ENCODE results near the gene RAB3B.

DNA sequence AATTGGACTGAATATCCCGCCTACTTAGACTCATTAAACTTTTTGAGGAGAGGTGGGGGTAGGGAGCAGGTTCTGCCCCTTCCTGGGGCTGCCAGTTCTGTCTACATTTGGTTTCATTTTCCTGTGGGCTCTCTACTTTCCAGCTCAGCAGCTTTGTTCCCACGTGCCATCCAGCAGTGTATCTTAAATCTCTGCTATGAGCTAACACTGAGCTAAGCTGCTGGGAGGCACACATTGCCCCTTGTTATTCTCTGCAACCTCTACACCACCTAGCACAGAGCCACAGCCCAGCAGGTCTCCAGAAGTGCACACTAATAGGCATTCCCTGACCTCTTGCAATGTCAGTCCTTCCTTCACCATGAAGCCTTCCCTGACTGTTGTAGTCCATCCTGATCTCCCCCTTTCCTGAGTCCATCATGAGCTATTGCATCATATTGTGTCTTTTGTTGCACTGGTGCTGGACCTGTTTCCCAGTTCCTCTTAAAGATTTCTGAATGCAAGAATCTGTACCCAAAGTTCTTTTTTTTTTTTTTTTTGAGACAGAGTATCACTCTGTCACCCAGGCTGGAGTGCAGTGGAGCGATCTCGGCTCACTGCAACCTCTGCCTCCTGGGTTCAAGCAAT, 83.3 kb downstream of the RAB3B start:
- TF ChIP-seq, protein P1, sequence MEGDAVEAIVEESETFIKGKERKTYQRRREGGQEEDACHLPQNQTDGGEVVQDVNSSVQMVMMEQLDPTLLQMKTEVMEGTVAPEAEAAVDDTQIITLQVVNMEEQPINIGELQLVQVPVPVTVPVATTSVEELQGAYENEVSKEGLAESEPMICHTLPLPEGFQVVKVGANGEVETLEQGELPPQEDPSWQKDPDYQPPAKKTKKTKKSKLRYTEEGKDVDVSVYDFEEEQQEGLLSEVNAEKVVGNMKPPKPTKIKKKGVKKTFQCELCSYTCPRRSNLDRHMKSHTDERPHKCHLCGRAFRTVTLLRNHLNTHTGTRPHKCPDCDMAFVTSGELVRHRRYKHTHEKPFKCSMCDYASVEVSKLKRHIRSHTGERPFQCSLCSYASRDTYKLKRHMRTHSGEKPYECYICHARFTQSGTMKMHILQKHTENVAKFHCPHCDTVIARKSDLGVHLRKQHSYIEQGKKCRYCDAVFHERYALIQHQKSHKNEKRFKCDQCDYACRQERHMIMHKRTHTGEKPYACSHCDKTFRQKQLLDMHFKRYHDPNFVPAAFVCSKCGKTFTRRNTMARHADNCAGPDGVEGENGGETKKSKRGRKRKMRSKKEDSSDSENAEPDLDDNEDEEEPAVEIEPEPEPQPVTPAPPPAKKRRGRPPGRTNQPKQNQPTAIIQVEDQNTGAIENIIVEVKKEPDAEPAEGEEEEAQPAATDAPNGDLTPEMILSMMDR (IDR thresholded peaks at IDR 0.05): no peak
- no peak for TF ChIP-seq POLR2A (IDR thresholded peaks at IDR 0.05)
